A549 (cell line): Measurements from ENCODE around the gene RAPGEF2.

Experiments
- CTCF ChIP-seq: fragments of >200 bp; sonication (Bioruptor Twin); formaldehyde crosslinking; IDR thresholded peaks from 3 replicates; pipeline ENCODE4 v1.5.1; 2016
- EP300 ChIP-seq, 2 experiments: fragments of >200 bp; sonication (Bioruptor Twin); formaldehyde crosslinking; IDR thresholded peaks; 2 replicates in 1 of 2; 3 replicates in 1 of 2; pipeline ENCODE4 v1.6.1; 2016 to 2017
- POLR2A ChIP-seq: IDR thresholded peaks from 2 replicates; pipeline ENCODE4 v1.6.1; 2012; ENCODE audit warnings: mild to moderate bottlenecking, low read length
- REST ChIP-seq: fragments of 200-600 bp; sonication (generic); IDR thresholded peaks from 2 replicates; pipeline ENCODE4 v1.6.1; 2016; ENCODE audit warnings: antibody characterized with exemption, mild to moderate bottlenecking, moderate library complexity

DNA sequence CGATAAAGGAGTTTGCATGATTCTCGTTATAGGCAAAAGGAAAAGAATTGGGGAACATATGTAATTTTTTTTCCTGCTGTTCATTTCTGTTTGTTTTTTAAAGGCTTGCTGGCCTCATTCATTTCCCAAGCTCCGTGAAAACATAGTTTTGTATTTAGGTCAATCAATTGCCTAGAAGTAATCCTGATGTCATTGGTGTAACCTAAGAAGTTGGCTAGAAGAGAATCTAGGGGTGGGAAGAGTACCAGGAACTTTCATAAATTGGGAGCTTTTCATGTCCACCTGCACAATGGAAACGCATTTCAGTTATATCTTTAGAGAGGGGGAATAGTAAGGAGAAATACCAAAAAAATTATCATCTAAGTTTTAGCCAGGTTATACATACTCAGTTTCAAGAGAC, 3.8 kb downstream of the RAPGEF2 start:
- TF ChIP-seq REST, result no peak
- TF ChIP-seq EP300 (IDR thresholded peaks at IDR 0.05), result no peak
- no peak for TF ChIP-seq CTCF
- no peak for TF ChIP-seq POLR2A
